ENCODE results near the gene ACSL4. TPM values are rescaled to one million over a fixed set of nuclear protein-coding genes. Genes with fewer than 3 reads are reported as not detected.

ACSL4 gene
- total RNA-seq = 18.5 TPM

- no peaks in the 10 kb centered on the region for H3K4me1 ChIP-seq
- peak within 1 kb of the TSS; percentile 52 to 67 for H3K4me3 ChIP-seq
- TF ChIP-seq CTCF (IDR thresholded peaks at IDR 0.05) = no peak
- DNase-seq (ENCODE audit: low spot score in 2 of 2) = peak; percentile 44 to 90
- H3K9me3 ChIP-seq = no peaks in the 10 kb centered on the region
- intact Hi-C loops (cut with DNase I) = loop anchor here (1.0 to 10.0 kb wide), 4 partner anchors 49 to 272 kb away; partner anchors contain the start of gene TMEM164
- no peaks in the 10 kb centered on the region for H3K36me3 ChIP-seq
- H3K27ac ChIP-seq = peak within 1 kb of the TSS; percentile 78 to 82
- no peaks in the 10 kb centered on the region for H3K27me3 ChIP-seq
Observed at GRCh38 chrX:109732807-109733612, at the start of gene ACSL4. ACSL4 (minus strand) TSS chrX:109733257; CDS start chrX:109683363, 49,894 bp downstream.

GRCh38 chrX:109777749-109778148 lies 44.7 kb upstream of the ACSL4 start:
- no peaks in the 10 kb centered on the region for H3K27me3 ChIP-seq
- no peak for DNase-seq (ENCODE audit: low spot score in 2 of 2)

GRCh38 chrX:109776986-109777385 lies 43.9 kb upstream of the ACSL4 start:
- intact Hi-C loops (cut with DNase I) = no loop called here
- Histone ChIP-seq H3K4me1 (no peaks in the 10 kb centered on the region), H3K27ac (no peak overlapping the region), H3K9me3 (no peaks in the 10 kb centered on the region), H3K36me3 (no peaks in the 10 kb centered on the region), H3K27me3 (no peaks in the 10 kb centered on the region), H3K4me3 (no peak overlapping the region)
- no peak for DNase-seq (ENCODE audit: low spot score in 2 of 2)
- TF ChIP-seq CTCF (IDR thresholded peaks at IDR 0.05) = no peak

More at GRCh38 chrX:109777749-109778148, 44.7 kb upstream of the ACSL4 start:
- H3K36me3 ChIP-seq = no peaks in the 10 kb centered on the region
- H3K27ac ChIP-seq = no peak overlapping the region
- no peak for TF ChIP-seq CTCF (IDR thresholded peaks at IDR 0.05)
- intact Hi-C loops (cut with DNase I) = no loop called here
- H3K4me1 ChIP-seq = no peaks in the 10 kb centered on the region
- H3K9me3 ChIP-seq = no peaks in the 10 kb centered on the region
- no peak overlapping the region for H3K4me3 ChIP-seq

GRCh38 chrX:109776432-109776831 lies 43.4 kb upstream of the ACSL4 start:
- no peak overlapping the region for H3K27ac ChIP-seq
- H3K9me3 ChIP-seq = no peaks in the 10 kb centered on the region
- no peak overlapping the region for H3K4me3 ChIP-seq
- no peaks in the 10 kb centered on the region for H3K27me3 ChIP-seq
- TF ChIP-seq CTCF (IDR thresholded peaks at IDR 0.05) = no peak
- no peaks in the 10 kb centered on the region for H3K4me1 ChIP-seq
- intact Hi-C loops (cut with DNase I) = no loop called here
- H3K36me3 ChIP-seq = no peaks in the 10 kb centered on the region
- DNase-seq (ENCODE audit: low spot score in 2 of 2) = no peak

- no peaks in the 10 kb centered on the region for H3K36me3 ChIP-seq
- no peak overlapping the region for H3K4me3 ChIP-seq
- no peaks in the 10 kb centered on the region for H3K9me3 ChIP-seq
- H3K27me3 ChIP-seq = no peaks in the 10 kb centered on the region
- no peaks in the 10 kb centered on the region for H3K4me1 ChIP-seq
- no peak overlapping the region for H3K27ac ChIP-seq
- no peak for TF ChIP-seq CTCF (IDR thresholded peaks at IDR 0.05)
- intact Hi-C loops (cut with DNase I) = no loop called here
- no peak for DNase-seq (ENCODE audit: low spot score in 2 of 2)
Observed at GRCh38 chrX:109775386-109775785, 42.3 kb upstream of the ACSL4 start.

Data from ascending aorta (tissue), 2 donors.